Progenitor cell of endocrine pancreas (in vitro differentiated cells): Measurements from ENCODE around the gene ATXN10. TPM values are rescaled to one million over a fixed set of nuclear protein-coding genes. Genes with fewer than 3 reads are reported as not detected.

Experiments
- DNase-seq: peaks from one replicate; pipeline ENCODE4 v3.0.0; 2021; ENCODE audit warnings: low spot score; ENCODE audit not compliant: unreplicated experiment
- H3K27ac Mint-ChIP-seq: 2 replicates; pipeline ENCODE4 v1.8.0; 2021; ENCODE audit warnings: mild to moderate bottlenecking, moderate library complexity, mixed read lengths
- H3K27me3 Mint-ChIP-seq: 2 replicates; pipeline ENCODE4 v1.8.0; 2021; ENCODE audit warnings: mixed read lengths
- H3K36me3 Mint-ChIP-seq: 2 replicates; pipeline ENCODE4 v1.8.0; 2022; ENCODE audit warnings: mixed read lengths; ENCODE audit not compliant: insufficient read depth
- H3K4me1 Mint-ChIP-seq: 2 replicates; pipeline ENCODE4 v1.8.0; 2021; ENCODE audit warnings: low read depth, mixed read lengths
- H3K4me3 Mint-ChIP-seq: 2 replicates; pipeline ENCODE4 v1.8.0; 2021; ENCODE audit warnings: low read depth, mild to moderate bottlenecking, moderate library complexity, mixed read lengths
- H3K9me3 Mint-ChIP-seq: 2 replicates; pipeline ENCODE4 v1.8.0; 2021; ENCODE audit warnings: low read depth, mixed read lengths
- total RNA-seq: library from RNA; stranded (reverse); gene quantifications from 2 replicates; pipeline ENCODE4 v1.2.1, GENCODE V29; 2021
- TF ChIP-seq, protein P1 (sequence below): fragments of 200-600 bp; sonication (generic); IDR thresholded peaks from one replicate; pipeline ENCODE4 v1.5.0; 2021; ENCODE audit warnings: antibody characterized with exemption, mild to moderate bottlenecking; ENCODE audit not compliant: unreplicated experiment

ATXN10 gene
- total RNA-seq, 1 donor from 2014 or later = 177 TPM

DNA sequence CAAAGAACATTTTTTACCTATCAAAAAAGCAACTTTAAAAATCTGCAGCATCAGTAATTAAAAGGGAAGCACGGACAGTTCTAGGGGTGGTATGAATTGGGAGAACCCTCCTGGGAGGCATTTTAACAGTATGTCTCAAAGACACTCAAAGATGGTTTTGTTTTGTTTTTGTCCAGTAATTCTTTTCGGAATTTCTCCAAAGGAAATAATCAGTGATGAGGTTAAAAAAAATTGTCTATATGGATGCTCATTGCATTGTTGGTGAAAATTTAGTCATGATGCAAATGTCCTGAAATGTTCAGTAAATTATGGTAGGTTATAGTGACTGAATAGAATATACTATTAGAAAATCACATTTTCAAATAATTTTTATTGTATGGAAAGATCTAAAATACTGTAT lies 115.1 kb downstream of the ATXN10 start:
- TF ChIP-seq, protein P1, sequence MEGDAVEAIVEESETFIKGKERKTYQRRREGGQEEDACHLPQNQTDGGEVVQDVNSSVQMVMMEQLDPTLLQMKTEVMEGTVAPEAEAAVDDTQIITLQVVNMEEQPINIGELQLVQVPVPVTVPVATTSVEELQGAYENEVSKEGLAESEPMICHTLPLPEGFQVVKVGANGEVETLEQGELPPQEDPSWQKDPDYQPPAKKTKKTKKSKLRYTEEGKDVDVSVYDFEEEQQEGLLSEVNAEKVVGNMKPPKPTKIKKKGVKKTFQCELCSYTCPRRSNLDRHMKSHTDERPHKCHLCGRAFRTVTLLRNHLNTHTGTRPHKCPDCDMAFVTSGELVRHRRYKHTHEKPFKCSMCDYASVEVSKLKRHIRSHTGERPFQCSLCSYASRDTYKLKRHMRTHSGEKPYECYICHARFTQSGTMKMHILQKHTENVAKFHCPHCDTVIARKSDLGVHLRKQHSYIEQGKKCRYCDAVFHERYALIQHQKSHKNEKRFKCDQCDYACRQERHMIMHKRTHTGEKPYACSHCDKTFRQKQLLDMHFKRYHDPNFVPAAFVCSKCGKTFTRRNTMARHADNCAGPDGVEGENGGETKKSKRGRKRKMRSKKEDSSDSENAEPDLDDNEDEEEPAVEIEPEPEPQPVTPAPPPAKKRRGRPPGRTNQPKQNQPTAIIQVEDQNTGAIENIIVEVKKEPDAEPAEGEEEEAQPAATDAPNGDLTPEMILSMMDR = no peak
- H3K27me3 Mint-ChIP-seq = no peaks in the 10 kb centered on the region
- no peak overlapping the region for H3K4me3 Mint-ChIP-seq
- peaks cover 8% of the 10 kb centered on the region for H3K36me3 Mint-ChIP-seq
- H3K4me1 Mint-ChIP-seq = peaks cover 21% of the 10 kb centered on the region
- no peak for DNase-seq
- H3K9me3 Mint-ChIP-seq = no peaks in the 10 kb centered on the region
- H3K27ac Mint-ChIP-seq = no peak overlapping the region

DNA sequence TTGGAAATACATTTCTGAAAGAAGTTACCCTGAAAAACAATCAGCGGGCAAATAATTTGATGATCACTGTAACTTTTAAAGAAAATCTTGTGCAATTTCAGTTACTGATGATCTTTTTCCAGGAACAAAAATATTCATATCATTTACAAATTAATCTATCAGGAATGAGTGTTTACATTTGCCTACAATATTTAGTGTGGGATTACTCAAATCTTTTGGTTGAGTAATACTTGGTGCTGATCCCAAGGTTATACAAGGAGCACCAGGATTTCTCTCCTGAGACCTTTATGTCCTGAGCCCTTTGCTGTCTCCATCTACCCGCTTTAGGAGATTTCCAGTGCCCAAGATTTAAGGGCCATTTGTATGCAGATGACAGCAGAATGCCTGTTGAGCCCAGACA lies 116.1 kb downstream of the ATXN10 start:
- no peak overlapping the region for H3K4me3 Mint-ChIP-seq
- H3K27me3 Mint-ChIP-seq = no peaks in the 10 kb centered on the region
- peaks cover 9% of the 10 kb centered on the region for H3K36me3 Mint-ChIP-seq
- DNase-seq = no peak
- H3K4me1 Mint-ChIP-seq = peaks cover 20% of the 10 kb centered on the region
- TF ChIP-seq, protein P1 = no peak
- no peaks in the 10 kb centered on the region for H3K9me3 Mint-ChIP-seq
- no peak overlapping the region for H3K27ac Mint-ChIP-seq

DNA sequence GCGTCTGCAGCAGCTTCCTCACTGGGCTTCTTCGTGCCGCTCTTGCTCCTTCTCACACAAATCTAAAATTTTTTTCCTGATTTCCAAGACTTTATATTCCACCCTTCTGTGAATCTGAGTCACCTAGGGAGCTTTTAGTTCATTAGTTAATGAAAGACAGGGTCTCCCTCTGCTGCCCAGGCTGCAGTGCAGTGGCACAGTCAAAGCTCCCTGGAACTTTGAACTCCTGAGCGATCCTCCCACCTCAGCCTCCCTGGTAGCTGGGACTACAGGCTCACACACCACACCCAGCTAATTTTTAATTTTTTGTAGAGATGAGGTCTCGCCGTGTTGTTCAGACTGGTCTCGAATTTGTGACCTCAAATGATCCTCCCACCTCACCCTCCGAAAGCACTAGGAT lies 116.9 kb downstream of the ATXN10 start:
- H3K4me1 Mint-ChIP-seq = peaks cover 14% of the 10 kb centered on the region
- DNase-seq = no peak
- H3K27me3 Mint-ChIP-seq = no peaks in the 10 kb centered on the region
- peak overlapping the region; percentile 83 for H3K27ac Mint-ChIP-seq
- peaks cover 1% of the 10 kb centered on the region for H3K9me3 Mint-ChIP-seq
- TF ChIP-seq, protein P1 = no peak
- H3K4me3 Mint-ChIP-seq = no peak overlapping the region
- peaks cover 14% of the 10 kb centered on the region for H3K36me3 Mint-ChIP-seq

DNA sequence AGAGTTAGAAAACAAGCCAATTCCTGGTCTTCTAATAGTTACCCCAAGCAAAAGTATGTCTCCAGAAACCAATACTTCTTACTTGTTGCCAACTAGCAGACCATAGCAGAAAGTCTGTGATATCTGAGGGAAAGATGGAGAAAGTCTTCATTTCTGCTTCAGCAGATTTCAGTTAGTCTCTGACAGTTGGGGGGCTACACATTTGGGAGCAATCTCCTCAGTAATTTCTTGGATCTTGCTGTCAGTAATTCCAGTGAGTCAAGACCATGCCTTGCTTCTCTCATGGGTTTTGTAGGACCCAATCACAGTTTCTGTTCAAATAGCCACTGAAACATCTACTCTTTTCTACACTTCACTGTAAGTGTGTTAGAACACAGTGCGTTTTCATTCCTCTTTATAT lies 118.8 kb downstream of the ATXN10 start:
- TF ChIP-seq, protein P1 = no peak

DNA sequence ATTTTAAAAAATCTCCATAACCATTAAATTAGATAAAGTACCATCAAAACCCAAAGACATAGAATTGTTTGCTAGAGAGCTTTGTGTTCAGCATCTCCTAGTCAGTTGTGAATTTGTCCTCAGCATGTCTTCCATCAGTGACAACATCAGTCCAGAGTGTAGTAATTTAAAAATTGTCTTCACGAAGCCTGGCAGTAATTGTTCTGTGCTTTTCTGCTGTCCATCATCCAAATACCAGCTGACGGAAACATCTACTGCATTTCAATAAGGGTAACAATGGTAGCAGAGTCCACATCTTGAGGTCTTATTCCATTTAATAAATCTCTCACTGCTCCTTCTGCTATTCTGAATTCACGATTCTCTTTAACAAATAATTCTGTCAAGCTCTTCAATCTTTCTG lies 121.5 kb downstream of the ATXN10 start:
- Mint-ChIP-seq H3K27me3 (no peaks in the 10 kb centered on the region), H3K9me3 (peaks cover 31% of the 10 kb centered on the region), H3K4me3 (no peak overlapping the region), H3K27ac (no peak overlapping the region), H3K36me3 (peaks cover 49% of the 10 kb centered on the region), H3K4me1 (no peaks in the 10 kb centered on the region)
- DNase-seq = no peak
- TF ChIP-seq, protein P1 = no peak

More for the DNA sequence above, 118.8 kb downstream of the ATXN10 start:
- Mint-ChIP-seq H3K27ac (no peak overlapping the region), H3K27me3 (no peaks in the 10 kb centered on the region), H3K9me3 (peaks cover 13% of the 10 kb centered on the region), H3K4me3 (no peak overlapping the region), H3K36me3 (peaks cover 27% of the 10 kb centered on the region), H3K4me1 (peaks cover 3% of the 10 kb centered on the region)
- DNase-seq = no peak
